Mesenchymal stem cell (in vitro differentiated cells and primary cell): ENCODE data around the gene INSIG1.
A peak's percentile ranks its signal among the peaks of the same experiment; 100 is the strongest.

ENCODE experiments used
- DNase-seq: peaks from one replicate; pipeline ENCODE4 v3.0.0-alpha.2; 2013
- H2AFZ ChIP-seq: one replicate; pipeline ENCODE4 v1.6.1; 2013; ENCODE audit warnings: low read depth, mild to moderate bottlenecking, control low read depth, inconsistent platforms, low read length, moderate library complexity
- H2AK5ac ChIP-seq: 2 replicates; pipeline ENCODE4 v1.6.1; 2013; ENCODE audit warnings: low read length, moderate library complexity, mild to moderate bottlenecking, inconsistent platforms; ENCODE audit not compliant: severe bottlenecking
- H2BK120ac ChIP-seq: one replicate; pipeline ENCODE4 v1.6.1; 2013; ENCODE audit warnings: low read depth, mild to moderate bottlenecking, inconsistent platforms, low read length, moderate library complexity
- H2BK12ac ChIP-seq, 2 experiments: one replicate each; pipeline ENCODE4 v1.6.1; 2013; ENCODE audit warnings: inconsistent platforms in 2 of 2, low read length in 2 of 2, mild to moderate bottlenecking in 2 of 2, moderate library complexity in 2 of 2, control low read depth in 1 of 2
- H2BK15ac ChIP-seq: one replicate; pipeline ENCODE4 v1.6.1; 2013; ENCODE audit warnings: mild to moderate bottlenecking, low read depth, inconsistent platforms; ENCODE audit not compliant: poor library complexity, severe bottlenecking
- H2BK5ac ChIP-seq: 2 replicates; pipeline ENCODE4 v1.6.1; 2013; ENCODE audit warnings: low read depth, mild to moderate bottlenecking, low read length, control low read depth, inconsistent platforms; ENCODE audit not compliant: poor library complexity, severe bottlenecking
- H3K14ac ChIP-seq, 2 experiments: one replicate each; pipeline ENCODE4 v1.6.1; 2013; ENCODE audit warnings: inconsistent platforms in 2 of 2, low read length in 2 of 2, control low read depth in 1 of 2, mild to moderate bottlenecking in 1 of 2, moderate library complexity in 1 of 2
- H3K18ac ChIP-seq, 2 experiments: one replicate each; pipeline ENCODE4 v1.6.1; 2013; ENCODE audit warnings: inconsistent platforms in 2 of 2, low read length in 2 of 2, control low read depth in 1 of 2, low read depth in 1 of 2, mild to moderate bottlenecking in 1 of 2
- H3K23ac ChIP-seq, 2 experiments: one replicate each; pipeline ENCODE4 v1.6.1; 2013; ENCODE audit warnings: inconsistent platforms in 2 of 2, low read length in 2 of 2, mild to moderate bottlenecking in 2 of 2, moderate library complexity in 2 of 2, control low read depth in 1 of 2
- H3K27ac ChIP-seq: 2 replicates; pipeline ENCODE4 v1.5.1; 2013; ENCODE audit warnings: mild to moderate bottlenecking, moderate library complexity, low read length, control low read depth, inconsistent platforms; ENCODE audit not compliant: poor library complexity, severe bottlenecking
- H3K27me3 ChIP-seq, 2 experiments: 2 replicates each; pipeline versions ENCODE4 v1.6.1 to v1.7.0; 2013; ENCODE audit warnings: low read length in 2 of 2, mild to moderate bottlenecking in 2 of 2, moderate library complexity in 2 of 2, control low read depth in 1 of 2, inconsistent platforms in 1 of 2; ENCODE audit not compliant: control insufficient read depth in 1 of 2, insufficient read depth in 1 of 2
- H3K36me3 ChIP-seq, 2 experiments: 2 replicates each; pipeline versions ENCODE4 v1.6.1 to v1.7.0; 2013; ENCODE audit warnings: low read length in 2 of 2, control low read depth in 1 of 2, inconsistent platforms in 1 of 2, low read depth in 1 of 2, mild to moderate bottlenecking in 1 of 2; ENCODE audit not compliant: insufficient read depth in 2 of 2, control insufficient read depth in 1 of 2
- H3K4ac ChIP-seq, 2 experiments: one replicate each; pipeline ENCODE4 v1.6.1; 2013; ENCODE audit warnings: inconsistent platforms in 2 of 2, low read length in 2 of 2, mild to moderate bottlenecking in 2 of 2, moderate library complexity in 2 of 2, control low read depth in 1 of 2, low read depth in 1 of 2
- H3K4me1 ChIP-seq: 2 replicates; pipeline ENCODE4 v1.6.1; 2013; ENCODE audit warnings: low read depth, low read length, control low read depth; ENCODE audit not compliant: control insufficient read depth, insufficient read depth
- H3K4me2 ChIP-seq: 2 replicates; pipeline ENCODE4 v1.6.1; 2013; ENCODE audit warnings: low read length, mild to moderate bottlenecking, inconsistent platforms; ENCODE audit not compliant: poor library complexity, severe bottlenecking
- H3K4me3 ChIP-seq, 2 experiments: 2 replicates each; pipeline versions ENCODE4 v1.5.1 to v1.7.0; 2013; ENCODE audit warnings: low read length in 2 of 2, mild to moderate bottlenecking in 2 of 2, control low read depth in 1 of 2, low read depth in 1 of 2; ENCODE audit not compliant: insufficient read depth in 1 of 2
- H3K79me1 ChIP-seq: replicated peaks from 2 replicates; pipeline ENCODE4 v1.6.1; 2013; ENCODE audit warnings: mild to moderate bottlenecking, control low read depth, low read length, inconsistent platforms; ENCODE audit not compliant: poor library complexity, severe bottlenecking
- H3K9ac ChIP-seq: 2 replicates; pipeline ENCODE4 v1.7.0; 2013; ENCODE audit warnings: mild to moderate bottlenecking, low read length, moderate library complexity
- H3K9me3 ChIP-seq: 2 replicates; pipeline ENCODE4 v1.7.0; 2013; ENCODE audit warnings: mild to moderate bottlenecking, low read length; ENCODE audit not compliant: control insufficient read depth
- H4K8ac ChIP-seq: one replicate; pipeline ENCODE4 v1.6.1; 2013; ENCODE audit warnings: inconsistent platforms, mild to moderate bottlenecking, low read length, moderate library complexity
- H4K91ac ChIP-seq: one replicate; pipeline ENCODE4 v1.6.1; 2013; ENCODE audit warnings: mild to moderate bottlenecking, low read length, inconsistent platforms
- WGBS: methylation state at CpG from one replicate; pipeline ENCODE4 v1.1.7; 2013; ENCODE audit warnings: mixed read lengths; 5-methylcytosine and 5-hydroxymethylcytosine counted together

INSIG1 gene

DNA sequence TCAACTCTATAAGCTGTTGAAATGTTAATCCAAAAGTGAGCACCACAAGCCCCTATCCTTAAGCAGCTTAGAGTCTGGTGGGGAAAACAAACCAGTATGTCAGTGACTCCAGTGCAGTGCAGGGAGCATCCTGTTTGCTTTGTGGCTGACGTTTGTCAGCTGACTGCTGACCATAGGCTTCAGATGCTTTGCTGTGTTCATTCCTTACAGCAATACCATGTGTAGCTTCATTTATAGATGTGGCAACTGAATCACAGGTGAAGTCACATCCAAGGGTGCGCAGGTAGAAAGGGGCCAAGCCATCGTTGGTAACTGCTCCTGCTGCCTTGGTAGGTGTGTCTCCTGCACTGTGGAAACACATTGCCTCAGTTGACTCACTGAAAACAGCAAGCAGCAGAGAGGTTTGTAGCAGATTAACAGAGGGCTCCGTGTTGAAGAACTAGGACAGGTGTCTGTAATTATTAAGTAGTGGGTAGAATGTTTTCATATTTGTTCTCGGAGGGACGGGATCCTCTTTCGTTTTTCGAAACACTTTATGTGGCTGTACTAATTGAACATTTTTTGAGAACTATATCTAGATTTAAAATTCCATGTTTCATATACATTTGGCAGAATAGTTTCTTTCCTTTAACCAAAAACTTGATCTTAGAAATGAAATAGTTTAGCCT lies 2.0 kb downstream of the INSIG1 start:
- no peaks in the 10 kb centered on the region for H3K9me3 ChIP-seq
- H3K4me1 ChIP-seq = peaks cover 27% of the 10 kb centered on the region
- no peak overlapping the region for H2BK5ac ChIP-seq
- H3K4ac ChIP-seq = peak overlapping the region in 1 of 2 experiments; percentile 20
- DNase-seq = peak; percentile 40
- no peak overlapping the region for H4K91ac ChIP-seq
- H2AK5ac ChIP-seq = no peak overlapping the region
- H2AFZ ChIP-seq = no peak overlapping the region
- no peak overlapping the region for H3K18ac ChIP-seq
- peak overlapping the region in 1 of 2 experiments; percentile 99 for H3K4me3 ChIP-seq
- no peak overlapping the region for H2BK120ac ChIP-seq
- H3K36me3 ChIP-seq = peaks cover 12 to 54% of the 10 kb centered on the region in 2 experiments
- no peak overlapping the region for H4K8ac ChIP-seq
- H3K14ac ChIP-seq = no peak overlapping the region
- no peak overlapping the region for H2BK12ac ChIP-seq
- peak overlapping the region; percentile 95 for H3K9ac ChIP-seq
- 45% methylated on average over 4 of the region's 8 CpGs for WGBS
- peak overlapping the region; percentile 22 for H3K27ac ChIP-seq
- peaks cover 23% of the 10 kb centered on the region for H3K79me1 ChIP-seq
- no peaks in the 10 kb centered on the region for H3K27me3 ChIP-seq
- H3K23ac ChIP-seq = no peak overlapping the region
- H2BK15ac ChIP-seq = no peak overlapping the region
- peak overlapping the region; percentile 75 for H3K4me2 ChIP-seq

- no peak overlapping the region for H2BK5ac ChIP-seq
- no peak overlapping the region for H2AFZ ChIP-seq
- 88% methylated on average over 10 of the region's 11 CpGs for WGBS
- no peak overlapping the region for H3K4ac ChIP-seq
- H3K4me2 ChIP-seq = no peak overlapping the region
- DNase-seq = no peak
- H3K27me3 ChIP-seq = no peaks in the 10 kb centered on the region
- no peak overlapping the region for H2BK12ac ChIP-seq
- H3K79me1 ChIP-seq = peaks cover 29% of the 10 kb centered on the region
- H3K9me3 ChIP-seq = no peaks in the 10 kb centered on the region
- peaks cover 28% of the 10 kb centered on the region for H3K4me1 ChIP-seq
- H4K91ac ChIP-seq = no peak overlapping the region
- H3K4me3 ChIP-seq = peak overlapping the region in 1 of 2 experiments; percentile 99
- no peak overlapping the region for H3K23ac ChIP-seq
- H3K18ac ChIP-seq = no peak overlapping the region
- peak overlapping the region; percentile 52 for H2BK15ac ChIP-seq
- H4K8ac ChIP-seq = no peak overlapping the region
- peaks cover 17 to 64% of the 10 kb centered on the region in 2 experiments for H3K36me3 ChIP-seq
- peak overlapping the region; percentile 95 for H3K9ac ChIP-seq
- H2BK120ac ChIP-seq = no peak overlapping the region
- H2AK5ac ChIP-seq = no peak overlapping the region
- no peak overlapping the region for H3K27ac ChIP-seq
- H3K14ac ChIP-seq = peak overlapping the region in 1 of 2 experiments; percentile 35
Measured at GRCh38 chr7:155300641-155301452, 3.2 kb downstream of the INSIG1 start.

DNA sequence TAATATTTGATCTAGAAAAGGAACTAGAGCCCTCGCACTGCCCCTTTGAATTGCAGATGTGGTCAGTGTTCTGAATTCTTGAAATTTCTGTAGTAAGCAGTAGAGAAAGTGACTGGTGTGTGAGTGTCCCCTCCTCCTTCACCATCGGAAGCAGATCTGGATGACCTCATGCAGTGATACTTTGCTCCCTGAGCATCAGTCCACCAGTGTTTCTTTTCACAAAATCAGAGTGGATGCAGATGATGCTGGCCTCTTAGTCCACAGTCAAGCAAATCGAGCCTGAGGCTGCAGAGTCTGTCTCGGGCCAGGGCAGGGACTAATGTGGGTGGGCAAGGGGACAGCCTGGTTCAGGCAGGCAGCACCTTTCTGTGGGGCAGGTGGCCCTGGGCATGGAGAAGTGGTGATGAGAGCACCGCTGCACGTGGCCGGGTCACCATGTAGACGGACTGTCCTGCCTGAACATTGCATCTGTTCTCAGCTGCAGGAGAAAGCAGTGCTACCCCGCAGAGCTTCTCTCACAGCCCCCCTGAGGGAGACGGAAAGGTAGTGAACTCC lies 5.4 kb downstream of the INSIG1 start:
- H2AK5ac ChIP-seq = no peak overlapping the region
- DNase-seq = no peak
- WGBS = 79% methylated on average over 8 of the region's 10 CpGs
- H3K4me2 ChIP-seq = no peak overlapping the region
- H3K79me1 ChIP-seq = peaks cover 36% of the 10 kb centered on the region
- no peak overlapping the region for H3K14ac ChIP-seq
- peak overlapping the region; percentile 66 for H4K91ac ChIP-seq
- H2AFZ ChIP-seq = no peak overlapping the region
- no peak overlapping the region for H2BK15ac ChIP-seq
- H3K4me3 ChIP-seq = no peak overlapping the region
- no peak overlapping the region for H3K18ac ChIP-seq
- no peaks in the 10 kb centered on the region for H3K27me3 ChIP-seq
- peaks cover 21 to 87% of the 10 kb centered on the region in 2 experiments for H3K36me3 ChIP-seq
- H3K27ac ChIP-seq = no peak overlapping the region
- H2BK12ac ChIP-seq = no peak overlapping the region
- H4K8ac ChIP-seq = peak overlapping the region; percentile 69
- H2BK5ac ChIP-seq = no peak overlapping the region
- H3K4ac ChIP-seq = peak overlapping the region in 1 of 2 experiments; percentile 2
- no peaks in the 10 kb centered on the region for H3K9me3 ChIP-seq
- peaks cover 17% of the 10 kb centered on the region for H3K4me1 ChIP-seq
- H3K23ac ChIP-seq = peak overlapping the region in 1 of 2 experiments; percentile 77
- H2BK120ac ChIP-seq = no peak overlapping the region
- H3K9ac ChIP-seq = peak overlapping the region; percentile 52

GRCh38 chr7:155303897-155304296 lies 6.2 kb downstream of the INSIG1 start:
- WGBS = 97% methylated on average over 10 of the region's 10 CpGs
- Histone ChIP-seq H2BK12ac (no peak overlapping the region), H3K27me3 (no peaks in the 10 kb centered on the region), H2BK15ac (no peak overlapping the region), H4K91ac (no peak overlapping the region), H3K23ac (no peak overlapping the region), H3K4me2 (no peak overlapping the region), H2AK5ac (no peak overlapping the region), H3K79me1 (peaks cover 36% of the 10 kb centered on the region), H3K4me3 (no peak overlapping the region), H2AFZ (no peak overlapping the region), H2BK5ac (no peak overlapping the region), H3K18ac (no peak overlapping the region), H3K9me3 (no peaks in the 10 kb centered on the region), H4K8ac (no peak overlapping the region), H3K4ac (no peak overlapping the region), H3K14ac (no peak overlapping the region), H2BK120ac (no peak overlapping the region), H3K4me1 (peaks cover 13% of the 10 kb centered on the region), H3K36me3 (peaks cover 27 to 95% of the 10 kb centered on the region in 2 experiments), H3K9ac (no peak overlapping the region), H3K27ac (no peak overlapping the region)
- no peak for DNase-seq
